ENCODE results near the gene ADCY9.
A peak's percentile ranks its signal among the peaks of the same experiment; 100 is the strongest.
"Not testable (repeated sequence)": the region's sequence is repeated elsewhere in the genome, so short reads cannot be mapped to it uniquely, and the experiment has no call there.

Gene ADCY9

GRCh38 chr16:4116325-4117249 is at the start of gene ADCY9:
TSS of gene ADCY9 (minus strand) at chr16:4116442. CDS start at chr16:4115442, 1,000 bp downstream.
- DNase-seq = peak in 39 of 56 donors; percentile 10 to 78 (median 53)

- DNase-seq = no peak
These were observed 44.6 kb upstream of the ADCY9 start for GRCh38 chr16:4160658-4161430.

GRCh38 chr16:4159726-4160125 is 43.5 kb upstream of the ADCY9 start:
- DNase-seq = no peak

GRCh38 chr16:4158143-4159093 is 42.2 kb upstream of the ADCY9 start:
- DNase-seq = no peak

GRCh38 chr16:4157376-4157825 is 41.2 kb upstream of the ADCY9 start:
- DNase-seq = no peak

- not testable (repeated sequence) for DNase-seq
These were observed 40.3 kb upstream of the ADCY9 start for GRCh38 chr16:4156503-4156902.

- not testable (repeated sequence) for DNase-seq
These were observed 37.1 kb upstream of the ADCY9 start for GRCh38 chr16:4153364-4153763.

GRCh38 chr16:4152267-4152666 is 36.0 kb upstream of the ADCY9 start:
- no peak for DNase-seq

GRCh38 chr16:4147236-4147635 is 31.0 kb upstream of the ADCY9 start:
- DNase-seq = no peak

GRCh38 chr16:4142268-4142667 is 26.0 kb upstream of the ADCY9 start:
- no peak for DNase-seq

- no peak for DNase-seq
These were observed 25.4 kb upstream of the ADCY9 start for GRCh38 chr16:4141604-4142003.

GRCh38 chr16:4140652-4141051 is 24.4 kb upstream of the ADCY9 start:
- no peak for DNase-seq

GRCh38 chr16:4139968-4140367 is 23.7 kb upstream of the ADCY9 start:
- DNase-seq = no peak

GRCh38 chr16:4138713-4139112 is 22.5 kb upstream of the ADCY9 start:
- no peak for DNase-seq

- DNase-seq = no peak
These were observed 21.2 kb upstream of the ADCY9 start for GRCh38 chr16:4137438-4137837.

GRCh38 chr16:4136229-4136813 is 20.1 kb upstream of the ADCY9 start:
- no peak for DNase-seq

GRCh38 chr16:4135537-4135936 is 19.3 kb upstream of the ADCY9 start:
- DNase-seq = no peak

GRCh38 chr16:4133897-4134372 is 17.7 kb upstream of the ADCY9 start:
- DNase-seq = no peak

- no peak for DNase-seq
These were observed 15.4 kb upstream of the ADCY9 start for GRCh38 chr16:4131621-4132020.

- no peak for DNase-seq
These were observed 8.5 kb upstream of the ADCY9 start for GRCh38 chr16:4124535-4125294.
